ENCODE measurements around the gene PRKAR2B.

GRCh38 chr7:107208563-107208962 lies 164.1 kb downstream of the PRKAR2B start:
- TF ChIP-seq CTCF (IDR thresholded peaks at IDR 0.05) (no peak), POLR2A (IDR thresholded peaks at IDR 0.05) (no peak), POLR2AphosphoS5 (IDR thresholded peaks at IDR 0.05) (no peak)

Data from breast epithelium (tissue), 3 donors.